GM21367 (cell line): ENCODE data around the gene SCN3A.
A peak's percentile ranks its signal among the peaks of the same experiment; 100 is the strongest.

Experiments used
- ATAC-seq: cut with Tn5 transposase; IDR thresholded peaks from one replicate; pipeline ENCODE4 v1.9.1; 2021; ENCODE audit not compliant: unreplicated experiment

The SCN3A gene

GRCh38 chr2:165203689-165204559 is at the start of gene SCN3A:
TSS of gene SCN3A (minus strand) at chr2:165204050. CDS start at chr2:165176394, 27,656 bp downstream.
- ATAC-seq: peak; percentile 79

- ATAC-seq: no peak
Observed at GRCh38 chr2:165253178-165253577, 49.3 kb upstream of the SCN3A start.

- ATAC-seq: no peak
Observed at GRCh38 chr2:165251366-165251765, 47.5 kb upstream of the SCN3A start.

GRCh38 chr2:165248238-165248637 is 44.4 kb upstream of the SCN3A start:
- no peak for ATAC-seq

- no peak for ATAC-seq
Observed at GRCh38 chr2:165245081-165245793, 41.4 kb upstream of the SCN3A start.

GRCh38 chr2:165240916-165241315 is 37.1 kb upstream of the SCN3A start:
- ATAC-seq: no peak

DNA sequence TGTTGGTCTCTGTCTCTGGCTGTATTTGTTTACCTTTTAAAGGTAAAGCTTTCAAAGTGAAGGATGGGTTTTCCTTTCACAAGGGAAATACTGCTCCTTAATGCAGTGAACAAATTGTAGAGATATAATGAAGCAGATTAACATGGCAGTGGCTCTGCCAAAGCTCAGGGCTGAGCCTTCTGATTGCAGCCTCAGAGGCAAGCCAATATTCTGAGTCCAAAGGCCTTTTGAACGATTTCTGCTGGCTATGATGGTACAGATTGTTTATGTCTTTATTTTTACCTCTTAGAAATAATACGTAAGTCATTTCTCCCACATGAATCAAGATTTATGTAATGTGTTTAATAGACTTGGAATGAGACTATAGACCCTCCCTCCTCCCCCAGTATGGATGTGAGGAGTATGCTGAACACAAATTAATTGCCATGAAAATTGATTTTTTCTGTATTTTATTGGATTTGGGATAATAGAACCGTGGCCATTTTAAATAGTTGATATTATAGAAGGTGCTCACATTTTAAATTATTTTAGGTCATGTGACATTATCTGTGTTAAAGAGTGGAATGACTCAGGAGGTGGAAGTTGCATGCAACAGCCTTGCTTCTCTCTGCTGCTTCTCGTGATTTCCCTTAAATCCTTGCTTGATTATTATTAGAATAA is 36.1 kb upstream of the SCN3A start:
- no peak for ATAC-seq

DNA sequence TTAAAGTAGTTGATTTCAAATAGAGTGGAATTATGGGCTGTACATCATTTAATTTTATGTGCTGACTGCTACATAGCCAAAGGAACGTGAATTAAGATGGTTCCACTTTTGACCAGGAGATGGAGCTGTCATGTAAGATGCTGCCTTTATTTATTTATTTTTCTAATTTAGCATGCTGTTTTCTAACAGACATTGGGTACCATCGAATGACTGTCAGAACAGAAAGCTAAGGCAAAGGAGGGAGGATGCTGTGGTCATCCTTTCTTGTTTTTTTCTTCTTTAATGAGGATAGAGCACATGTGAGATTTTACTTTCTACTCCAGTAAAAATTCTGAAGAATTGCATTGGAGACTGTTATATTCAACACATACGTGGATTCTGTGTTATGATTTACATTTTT is 35.4 kb upstream of the SCN3A start, which contains the start of gene SCN2A:
TSS of gene SCN2A (plus strand) at position 185 of the 400 bp plus-strand sequence. CDS start 56,410 bp downstream, outside the sequence.
- ATAC-seq: peak; percentile 80

DNA sequence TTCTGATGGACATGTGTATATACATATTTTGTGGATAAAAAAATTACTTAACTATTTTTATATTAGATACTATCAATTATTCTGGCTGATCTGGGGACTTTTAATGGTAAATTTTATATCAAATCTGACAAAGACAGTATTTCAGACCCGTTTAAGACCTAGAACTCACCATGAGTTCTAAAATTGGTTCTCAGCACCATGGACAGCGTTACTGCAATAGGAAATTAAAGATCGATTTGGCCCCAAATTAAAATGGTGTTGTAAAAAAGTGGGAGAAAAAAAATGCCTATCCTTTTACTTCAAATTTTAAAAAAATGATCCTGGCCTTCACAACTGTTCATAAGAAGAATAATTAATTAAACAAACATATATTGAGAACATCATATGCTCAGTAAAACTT is 34.4 kb upstream of the SCN3A start:
- ATAC-seq: no peak

- ATAC-seq: no peak
Observed at GRCh38 chr2:165237056-165237455, 33.2 kb upstream of the SCN3A start.

GRCh38 chr2:165227571-165227970 is 23.7 kb upstream of the SCN3A start:
- ATAC-seq: no peak

- ATAC-seq: no peak
Observed at GRCh38 chr2:165224941-165225340, 21.1 kb upstream of the SCN3A start.

DNA sequence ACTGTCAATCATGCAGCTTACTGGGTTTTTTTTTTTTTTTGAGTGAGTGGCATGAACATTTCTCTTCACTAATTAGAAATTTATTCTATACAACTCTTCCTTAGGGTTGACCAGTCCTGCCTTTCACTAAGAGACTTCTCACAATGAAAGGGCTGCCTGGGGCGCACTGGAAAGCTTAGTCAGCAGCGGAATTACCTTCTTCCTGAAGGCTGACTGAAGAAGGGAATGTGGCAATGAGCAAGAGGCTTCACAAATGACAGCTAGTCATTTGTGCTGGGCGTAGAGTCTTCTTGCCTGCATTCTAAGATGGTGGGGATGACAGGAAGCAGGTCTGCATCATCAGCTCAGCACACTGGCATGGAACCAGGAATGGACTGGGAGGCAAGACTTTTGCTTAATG is 15.6 kb upstream of the SCN3A start:
- no peak for ATAC-seq

DNA sequence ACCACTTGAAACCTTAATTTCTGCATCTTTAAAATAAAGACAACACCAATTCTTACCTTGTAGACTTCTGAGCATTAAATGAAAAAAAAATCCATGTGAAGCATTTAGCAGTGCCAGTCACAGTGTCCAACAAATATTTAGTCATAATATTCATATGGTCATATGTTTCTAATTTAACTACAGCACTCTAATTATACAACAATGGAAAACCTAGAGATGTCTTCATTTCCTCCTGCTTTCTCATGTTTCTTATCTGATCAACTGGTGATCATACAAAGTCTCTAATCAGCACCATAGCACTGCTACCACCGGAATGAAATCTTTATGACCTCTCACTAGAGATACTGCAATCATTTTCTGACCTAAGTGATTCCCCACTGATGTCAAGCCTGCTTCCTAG is 10.2 kb upstream of the SCN3A start:
- ATAC-seq: no peak

GRCh38 chr2:165208094-165208493 is 4.2 kb upstream of the SCN3A start:
- no peak for ATAC-seq

- ATAC-seq: no peak
Observed at GRCh38 chr2:165205865-165206264, 2.0 kb upstream of the SCN3A start.

DNA sequence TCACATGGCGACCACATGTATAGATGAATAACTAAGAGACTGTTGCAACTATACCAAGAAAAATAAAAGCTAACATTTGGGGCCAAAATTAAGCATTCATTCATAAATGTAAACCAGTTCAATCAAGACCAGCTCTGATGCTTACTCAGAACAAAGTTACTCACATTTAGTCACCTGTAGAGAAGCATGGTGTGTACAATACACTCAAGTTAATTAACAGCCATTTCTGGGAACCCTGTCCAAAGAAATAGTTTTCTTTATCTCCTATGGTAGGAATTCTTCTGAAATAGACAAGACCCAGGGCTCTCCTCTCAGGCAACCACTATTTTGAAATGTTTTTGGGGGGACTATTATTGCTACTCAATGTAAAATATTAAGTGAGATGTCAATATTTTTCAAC is 1.6 kb downstream of the SCN3A start:
- no peak for ATAC-seq

- ATAC-seq: no peak
Observed at GRCh38 chr2:165198181-165198580, 5.7 kb downstream of the SCN3A start.

DNA sequence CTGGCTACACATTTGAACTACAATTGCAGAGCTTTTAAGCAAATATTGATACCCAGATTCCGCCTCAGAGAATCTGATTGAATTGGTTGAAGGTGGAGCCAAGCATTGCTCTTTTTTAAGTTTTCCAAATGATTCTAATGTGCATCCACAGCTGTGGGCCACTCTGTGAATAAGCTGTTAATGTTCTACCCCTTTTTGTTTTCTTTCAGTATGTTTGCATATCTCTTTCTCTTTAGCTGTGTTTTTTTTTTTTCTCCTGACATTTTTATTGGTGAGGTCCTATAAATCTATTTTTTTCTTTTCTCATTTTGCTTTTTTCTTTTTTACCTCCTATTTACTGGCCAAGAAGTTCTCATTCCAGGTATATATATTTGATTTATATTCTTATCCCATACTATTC is 6.5 kb downstream of the SCN3A start:
- no peak for ATAC-seq

DNA sequence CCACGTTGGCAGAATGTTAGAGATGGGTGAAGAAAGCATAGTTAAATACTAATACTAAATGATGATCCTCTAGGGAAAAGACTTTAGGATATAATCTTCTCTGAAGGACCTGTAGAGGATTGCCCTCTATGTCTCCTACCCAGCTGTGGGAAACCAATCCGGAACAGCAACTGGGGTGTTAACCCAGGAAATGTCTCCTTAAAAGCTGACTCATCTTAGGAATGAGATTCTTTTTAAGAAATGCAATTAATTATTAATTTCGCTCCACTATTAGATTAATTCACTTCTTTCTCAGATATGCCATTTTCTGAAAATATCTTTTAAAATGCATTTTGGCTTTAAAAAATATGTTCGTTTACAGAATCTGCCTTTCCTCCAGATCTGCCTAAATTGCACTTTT is 7.4 kb downstream of the SCN3A start:
- ATAC-seq: no peak

DNA sequence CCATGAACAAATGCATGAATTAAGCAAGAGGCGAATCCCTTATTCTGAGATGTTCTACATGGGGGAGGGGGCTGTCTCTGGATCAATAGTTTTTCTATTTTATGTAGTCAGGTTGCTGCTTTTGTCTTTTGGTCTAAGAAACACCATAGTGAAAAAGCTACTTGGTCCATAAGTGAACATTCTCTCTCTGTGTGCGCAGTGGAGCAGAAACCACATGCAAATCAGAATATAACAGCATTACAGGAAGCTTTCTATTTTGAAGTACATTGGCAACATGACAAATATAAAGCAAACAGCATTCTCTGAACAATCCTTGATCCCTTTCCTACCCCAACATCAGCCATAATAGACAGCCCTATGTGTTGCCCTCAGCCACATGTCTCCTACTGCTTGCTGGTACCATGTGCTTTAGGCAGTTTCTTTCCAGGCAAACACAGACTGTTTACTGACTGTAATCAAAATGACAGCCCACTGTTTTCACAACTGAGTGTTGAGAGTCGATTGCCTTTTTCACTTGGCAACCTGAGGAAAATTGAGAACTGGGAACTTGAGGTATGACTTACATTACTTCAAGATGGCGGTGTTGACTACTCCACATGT is 10.6 kb downstream of the SCN3A start:
- ATAC-seq: peak; percentile 97
